ENCODE measurements around the gene TUBA4B.
A peak's percentile ranks its signal among the peaks of the same experiment; 100 is the strongest.
"Not testable (repeated sequence)": the region's sequence is repeated elsewhere in the genome, so short reads cannot be mapped to it uniquely, and the experiment has no call there.

Gene TUBA4B

DNA sequence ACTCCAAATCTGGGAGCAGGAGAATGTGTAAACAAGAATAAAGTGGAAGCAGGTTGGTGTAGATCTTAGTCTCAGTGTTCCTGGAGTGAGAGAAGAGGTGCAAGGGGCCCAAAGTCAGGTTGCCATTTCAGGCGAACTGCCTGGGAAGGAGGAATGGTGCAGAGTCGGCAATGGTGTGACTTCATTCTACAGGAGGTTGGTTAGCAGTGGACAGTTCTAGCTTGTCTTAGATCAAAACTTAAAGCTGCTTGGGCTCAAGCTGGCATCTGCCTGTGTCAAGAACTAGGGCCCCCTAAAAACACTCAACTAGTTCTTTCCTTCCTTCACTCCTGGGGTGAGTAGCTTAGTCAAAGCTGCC is 4.2 kb upstream of the TUBA4B start:
- no peak for DNase-seq

DNA sequence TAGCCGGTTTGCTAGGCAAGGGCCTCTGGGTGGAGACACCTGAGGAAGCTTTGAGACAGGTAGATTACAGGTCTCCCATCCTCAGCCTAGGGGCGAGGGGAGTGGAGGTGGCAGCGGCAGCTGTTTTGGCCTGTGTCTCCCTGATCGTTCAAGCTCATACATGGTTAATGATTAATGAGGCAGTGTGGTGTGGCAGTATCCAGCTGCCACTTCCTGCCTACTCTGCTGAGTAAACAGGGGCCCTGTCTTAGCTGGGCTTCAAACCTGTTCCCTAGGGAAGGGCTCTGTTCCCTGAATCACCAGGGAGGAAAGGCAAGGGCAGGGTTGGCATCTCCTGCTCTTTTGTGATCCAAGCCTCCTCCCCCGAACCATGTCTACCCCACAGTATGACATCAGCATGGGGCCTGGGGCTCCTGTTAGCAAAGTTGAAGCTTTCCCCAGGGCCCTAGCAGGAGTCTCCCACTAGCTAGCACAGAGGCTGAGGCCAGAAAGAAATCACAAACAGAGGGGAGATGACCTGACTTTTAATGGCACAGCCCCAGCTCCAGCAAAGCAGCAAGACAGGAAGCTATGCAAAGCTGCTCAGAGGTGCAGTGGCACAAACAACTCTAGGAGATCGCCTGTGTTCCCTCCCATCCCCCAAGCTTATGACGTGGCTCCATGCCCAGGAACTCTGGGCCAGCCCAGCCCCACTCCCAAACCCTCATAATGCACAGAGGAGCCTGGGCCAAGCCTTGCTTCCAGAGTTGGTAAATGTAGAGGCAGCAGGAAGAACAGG is 3.7 kb upstream of the TUBA4B start:
- no peak for DNase-seq

DNA sequence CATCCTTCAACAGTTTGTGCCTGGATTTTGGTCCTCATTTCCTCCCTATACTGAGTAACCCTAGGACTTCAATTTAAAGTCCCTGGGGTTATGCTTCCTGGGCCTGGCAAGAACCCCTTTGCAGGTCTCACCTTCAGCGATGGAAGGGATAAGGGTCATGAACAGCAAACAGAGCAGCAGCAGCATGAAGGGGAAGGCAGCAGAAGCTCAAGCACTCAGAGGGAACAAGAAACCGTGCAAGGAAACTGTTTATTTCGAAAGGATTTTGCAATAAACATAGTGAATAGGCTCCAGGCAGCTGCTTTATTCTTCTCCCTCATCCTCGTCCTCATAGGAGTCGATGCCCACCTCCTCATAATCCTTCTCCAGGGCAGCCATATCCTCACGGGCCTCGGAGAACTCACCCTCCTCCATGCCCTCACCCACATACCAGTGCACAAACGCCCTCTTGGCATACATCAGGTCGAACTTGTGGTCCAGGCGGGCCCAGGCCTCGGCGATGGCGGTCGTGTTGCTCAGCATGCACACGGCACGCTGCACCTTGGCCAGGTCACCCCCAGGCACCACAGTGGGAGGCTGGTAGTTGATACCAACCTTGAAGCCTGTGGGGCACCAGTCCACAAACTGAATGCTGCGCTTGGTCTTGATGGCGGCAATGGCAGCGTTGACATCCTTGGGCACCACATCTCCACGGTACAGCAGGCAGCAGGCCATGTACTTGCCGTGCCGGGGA is 2.8 kb upstream of the TUBA4B start:
- peak in 1 of 2 donors; percentile 25 for DNase-seq

DNA sequence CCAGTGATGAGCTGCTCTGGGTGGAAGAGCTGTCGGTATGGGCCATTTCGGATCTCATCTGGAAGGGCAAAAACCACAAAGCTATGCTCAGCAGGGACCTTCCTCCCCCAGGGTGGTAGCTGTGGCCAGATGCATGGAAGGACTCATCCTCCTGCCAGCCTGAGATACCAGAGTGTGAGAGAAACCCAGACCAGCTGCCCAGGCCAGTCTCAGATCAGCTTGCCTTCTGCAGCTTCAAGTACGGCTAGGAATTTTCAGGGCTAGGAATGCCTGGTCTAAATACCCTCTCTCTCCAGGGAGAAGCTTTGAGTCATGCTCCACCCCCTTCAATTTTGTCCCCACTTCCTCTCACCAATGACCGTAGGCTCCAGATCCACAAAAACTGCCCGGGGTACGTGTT is 1.4 kb upstream of the TUBA4B start:
- DNase-seq = no peak

DNA sequence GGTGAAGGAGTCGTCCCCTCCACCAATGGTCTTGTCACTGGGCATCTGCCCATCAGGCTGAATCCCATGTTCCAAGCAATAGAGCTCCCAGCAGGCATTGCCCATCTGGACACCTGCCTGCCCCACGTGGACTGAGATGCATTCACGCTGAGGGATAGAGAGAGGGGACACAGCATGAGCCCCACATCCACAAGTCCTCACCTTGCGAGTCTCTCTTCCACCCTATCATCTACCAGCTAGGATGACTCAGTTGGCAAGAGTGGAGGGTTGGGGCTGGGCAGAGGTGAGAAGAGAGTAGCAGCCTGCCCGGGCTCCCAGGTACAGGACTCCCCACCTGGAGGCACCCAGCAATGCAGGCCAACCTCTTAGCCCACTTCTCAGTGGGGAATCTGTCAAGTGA is 959 bp upstream of the TUBA4B start:
- DNase-seq = no peak

DNA sequence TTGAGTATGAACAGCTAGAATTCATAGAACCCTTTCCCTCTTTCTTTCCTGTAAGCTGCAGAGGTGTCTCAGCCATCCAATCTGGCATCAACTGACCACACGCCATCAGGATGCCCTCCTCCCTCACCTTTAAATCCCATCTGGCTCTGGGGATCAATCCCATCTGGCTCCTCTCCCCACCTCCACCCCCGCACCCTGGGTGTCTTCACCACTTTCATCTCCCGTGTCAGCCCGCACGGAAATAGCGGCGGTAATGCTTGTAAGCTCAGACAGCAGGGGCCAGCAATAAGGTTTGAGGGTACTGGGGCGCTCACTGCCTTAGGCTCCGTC is 508 bp upstream of the TUBA4B start:
- DNase-seq = no peak

DNA sequence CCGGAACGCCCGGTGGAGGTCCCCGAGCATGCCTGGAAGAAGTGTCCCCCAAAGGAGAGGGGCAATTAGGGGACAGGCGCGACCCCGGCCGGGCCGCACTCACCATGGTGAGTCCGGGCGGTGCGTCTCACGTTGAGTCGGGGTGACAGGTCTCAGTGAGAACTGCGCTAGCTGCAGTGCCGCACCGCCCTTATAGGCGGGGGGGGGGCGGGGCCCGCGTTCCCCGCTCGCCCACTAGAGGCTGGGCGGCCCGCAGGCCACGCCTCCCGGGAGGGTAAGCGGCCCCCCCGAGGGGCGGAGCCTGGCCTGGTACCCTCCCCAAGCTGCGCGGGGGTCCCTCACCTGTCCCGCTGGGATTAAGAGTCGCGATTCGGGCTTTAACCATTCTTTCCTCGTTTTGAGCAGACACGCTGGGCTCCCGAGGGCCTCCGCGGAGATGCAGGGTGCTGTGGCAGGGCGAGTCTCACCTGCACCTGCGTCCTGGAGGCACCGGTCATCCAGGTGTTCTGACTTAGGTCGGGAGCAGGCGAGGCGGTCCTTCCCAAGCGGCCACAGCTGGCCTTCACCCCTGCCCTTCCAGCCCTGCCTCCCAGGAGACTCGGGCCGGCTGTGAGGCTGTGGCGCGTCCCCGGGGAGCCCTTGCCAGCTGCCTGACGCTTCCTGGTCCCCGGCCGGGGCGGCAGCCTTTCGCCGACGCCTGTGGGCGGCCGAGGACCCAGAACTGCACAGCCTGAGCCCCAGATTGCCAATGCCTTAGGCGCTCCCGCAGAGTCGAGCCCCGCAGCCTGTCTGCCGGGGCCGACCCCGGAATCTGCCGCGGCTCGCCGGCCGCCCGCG is 928 bp downstream of the TUBA4B start, which contains the start of gene TUBA4A:
TSS of gene TUBA4A (minus strand) at position 166 of the 837 bp plus-strand sequence. CDS start at position 106, 60 bp downstream.
- DNase-seq = peak; percentile 77 to 87

DNA sequence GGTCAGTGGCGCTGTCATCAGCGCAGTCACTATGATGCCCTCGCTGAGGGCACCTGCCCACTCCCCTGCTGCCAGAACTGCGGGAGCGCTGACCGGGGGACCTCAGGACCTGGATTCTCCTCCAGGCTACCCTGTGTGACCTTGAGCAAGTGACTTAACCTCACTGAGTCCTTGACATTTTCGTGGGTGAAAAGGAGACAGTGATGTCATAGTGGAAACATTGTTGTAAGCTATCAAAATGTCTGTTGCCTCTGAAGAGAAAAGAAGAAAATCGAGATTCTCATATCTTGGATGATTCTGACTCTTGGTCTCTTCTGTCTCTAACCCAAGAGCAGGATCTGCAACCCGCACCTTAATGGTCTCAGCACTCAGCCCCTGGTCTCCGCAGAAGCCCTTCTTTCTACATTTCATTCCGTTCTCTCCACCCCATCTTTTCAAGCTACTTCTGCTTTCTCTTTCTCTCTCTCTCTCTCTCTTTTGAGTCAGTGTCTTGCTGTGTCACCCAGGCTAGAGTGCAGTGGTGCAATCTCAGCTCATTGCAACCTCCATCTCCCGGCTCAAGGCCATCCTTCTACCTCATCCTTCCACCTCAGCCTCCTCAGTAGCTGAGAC is 1.7 kb downstream of the TUBA4B start:
- DNase-seq = peak; percentile 63 to 70

DNA sequence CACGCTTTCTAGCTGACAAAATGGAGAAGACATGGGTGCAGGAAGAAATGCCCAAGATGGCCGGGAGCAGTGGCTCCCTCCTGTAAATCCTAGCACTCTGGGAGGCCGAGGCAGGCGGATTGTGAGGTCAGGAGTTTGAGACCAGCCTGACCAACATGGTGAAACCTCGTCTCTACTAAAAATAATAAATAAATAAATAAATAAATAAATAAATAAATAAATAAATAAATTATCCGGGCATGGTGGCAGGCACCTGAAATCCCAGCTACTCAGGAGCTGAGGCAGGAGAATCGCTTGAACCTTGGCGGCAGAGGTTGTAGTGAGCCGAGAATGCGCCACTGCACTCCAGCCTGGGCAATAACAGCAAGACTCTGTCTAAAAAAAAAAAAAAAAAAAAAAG is 5.9 kb downstream of the TUBA4B start:
- not testable (repeated sequence) for DNase-seq

DNA sequence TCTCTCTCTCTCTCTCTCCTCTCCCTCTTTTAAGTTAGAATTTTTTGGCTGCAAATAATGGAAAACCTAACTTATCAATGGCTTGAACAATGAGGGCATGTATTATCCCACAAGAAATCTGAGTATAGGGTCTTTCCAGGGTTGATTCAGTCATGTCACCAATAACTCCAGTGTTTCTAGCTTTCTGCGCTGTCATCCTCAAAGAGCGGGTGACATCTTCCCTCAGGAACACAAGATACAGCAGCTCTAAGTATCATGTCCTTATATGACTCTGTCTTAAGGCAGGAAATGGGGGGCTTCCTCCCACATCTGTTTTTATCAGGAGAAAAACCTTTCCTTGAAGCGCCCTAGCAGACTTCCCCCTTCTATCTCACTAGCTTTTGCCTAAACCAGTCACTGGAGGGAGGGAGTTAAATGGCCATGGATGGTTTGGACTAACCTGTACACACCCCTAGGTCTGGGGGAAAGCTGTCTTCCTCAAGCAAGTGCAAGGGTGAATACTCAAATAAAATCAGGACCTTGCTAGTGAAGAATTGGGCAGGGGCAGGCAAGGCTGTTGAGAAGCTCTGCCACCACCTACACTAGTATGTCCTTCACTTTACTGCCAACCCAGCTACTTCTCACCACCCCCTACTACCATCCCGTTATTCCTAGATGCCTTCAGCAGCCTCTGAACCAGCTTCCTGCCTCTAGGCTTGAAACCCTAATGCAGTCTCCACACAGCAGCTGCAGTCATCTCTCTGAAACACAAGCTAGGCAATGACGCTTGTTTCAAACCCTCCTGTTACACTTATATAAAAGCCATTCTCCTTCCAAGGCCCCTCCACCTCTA is 8.2 kb downstream of the TUBA4B start:
- DNase-seq = no peak

DNA sequence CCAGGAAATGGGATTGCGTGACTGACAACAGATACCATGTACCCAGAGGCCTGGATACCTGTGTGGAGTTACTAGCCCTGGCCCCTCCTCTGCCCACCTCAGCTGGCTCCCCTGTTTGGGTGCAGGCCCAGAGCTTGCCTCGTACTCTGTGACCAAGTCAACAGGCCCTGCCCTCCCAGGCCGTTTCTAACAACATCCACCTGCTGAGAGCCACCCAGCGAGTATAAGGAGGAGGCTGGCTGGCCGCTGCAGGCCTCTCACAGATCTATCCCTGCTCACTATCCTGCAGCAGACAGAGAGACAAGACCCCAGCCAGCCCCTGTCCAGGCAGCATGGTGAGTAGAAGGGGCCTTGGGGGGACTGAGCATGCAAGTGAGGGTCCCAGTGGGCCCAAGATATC is 13.2 kb downstream of the TUBA4B start:
- no peak for DNase-seq

DNA sequence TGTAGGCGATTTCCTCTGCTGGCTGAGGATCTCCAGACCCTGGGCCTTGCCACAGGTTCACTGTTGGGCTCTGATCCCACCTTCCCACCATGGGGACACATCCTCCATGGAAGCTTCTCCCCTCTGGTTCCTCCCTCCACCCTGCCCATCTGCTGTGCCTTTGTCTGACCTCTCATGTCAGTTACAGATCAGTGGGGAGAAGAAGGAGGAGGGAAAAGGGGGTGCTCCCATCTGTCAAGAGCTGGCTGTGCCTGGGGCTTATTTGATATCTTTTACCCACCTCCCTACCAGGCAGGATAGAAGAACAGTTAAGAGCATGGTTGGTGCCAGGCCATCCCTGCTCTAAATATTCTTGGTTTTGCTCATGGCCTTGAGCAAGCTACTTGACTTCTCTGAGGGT is 13.8 kb downstream of the TUBA4B start:
- no peak for DNase-seq

DNA sequence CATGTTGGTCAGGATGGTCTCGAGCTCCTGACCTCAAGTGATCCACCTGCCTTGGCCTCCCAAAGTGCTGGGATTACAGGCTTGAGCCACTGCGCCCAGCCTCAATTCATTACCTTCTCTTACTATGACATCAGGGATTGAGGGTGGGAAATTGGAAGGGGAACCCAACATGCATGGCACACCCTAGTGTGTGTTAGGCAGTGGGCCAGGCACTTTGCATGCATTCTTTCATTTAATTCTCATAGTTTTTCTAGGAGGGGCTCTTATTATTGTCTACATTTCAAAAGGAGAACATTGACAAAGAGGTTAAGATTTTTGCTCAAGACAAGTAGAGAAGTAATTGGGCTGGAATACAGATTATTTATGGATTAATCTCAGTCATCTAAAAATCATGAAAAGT is 15.3 kb downstream of the TUBA4B start:
- no peak for DNase-seq

DNA sequence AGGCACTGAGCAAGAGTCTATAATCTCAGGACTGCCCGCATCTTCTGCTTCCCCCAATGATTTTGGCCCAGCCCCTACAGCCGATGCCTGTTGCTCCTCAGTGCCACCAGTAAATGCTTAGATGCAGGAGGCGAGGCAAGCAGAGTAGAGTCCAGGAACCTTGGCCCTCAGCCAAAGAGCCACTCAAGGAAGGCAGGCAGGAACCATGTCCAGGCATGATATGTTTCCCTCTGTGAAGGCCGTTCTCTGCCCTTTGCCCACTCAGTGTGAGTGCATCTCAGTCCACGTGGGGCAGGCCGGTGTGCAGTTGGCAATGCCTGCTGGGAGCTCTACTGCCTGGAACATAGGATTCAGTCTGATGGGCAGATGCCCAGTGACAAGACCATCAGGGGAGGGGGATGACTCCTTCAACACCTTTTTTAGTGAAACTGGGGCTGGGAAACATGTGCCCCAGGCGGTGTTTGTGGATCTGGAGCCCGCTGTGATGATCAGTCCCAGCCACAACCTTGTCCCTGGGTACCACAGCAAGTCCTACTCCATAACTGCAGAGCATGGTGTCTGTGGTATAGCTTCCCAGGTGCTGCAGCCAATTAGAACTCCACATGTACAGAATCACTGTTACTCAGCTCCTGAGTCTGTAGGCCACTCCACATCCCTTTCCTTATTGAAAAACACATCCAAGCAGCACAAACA is 16.5 kb downstream of the TUBA4B start:
- no peak for DNase-seq

DNA sequence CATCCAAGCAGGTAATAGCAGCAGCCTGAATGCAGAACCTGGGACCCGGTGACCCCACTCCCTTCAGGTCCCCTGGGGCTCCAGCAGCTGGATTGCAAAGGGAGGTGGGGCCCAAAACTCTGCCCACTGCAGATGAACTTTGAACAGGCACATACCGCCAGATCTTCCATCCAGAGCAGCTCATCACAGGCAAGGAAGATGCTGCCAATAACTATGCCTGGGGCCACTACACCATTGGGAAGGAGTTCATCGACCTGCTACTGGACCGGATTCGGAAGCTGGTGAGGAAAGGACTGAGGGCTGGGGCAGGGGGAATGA is 17.0 kb downstream of the TUBA4B start:
- DNase-seq = no peak

DNA sequence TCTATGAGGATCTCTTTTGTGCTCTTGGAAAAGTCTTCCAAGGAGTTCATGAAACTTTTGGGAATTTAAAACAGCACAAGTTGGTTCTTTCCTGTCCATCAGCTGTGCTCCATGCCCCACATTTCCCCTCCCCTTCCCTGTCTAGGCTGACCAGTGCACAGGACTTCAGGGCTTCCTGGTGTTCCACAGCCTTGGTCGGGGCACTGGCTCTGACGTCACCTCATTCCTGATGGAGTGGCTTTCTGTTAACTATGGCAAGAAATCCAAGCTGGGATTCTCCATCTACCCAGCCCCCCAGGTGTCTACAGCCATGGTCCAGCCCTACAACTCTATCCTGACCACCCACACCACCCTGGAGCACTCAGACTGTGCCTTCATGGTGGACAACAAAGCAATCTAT is 18.0 kb downstream of the TUBA4B start:
- no peak for DNase-seq

DNA sequence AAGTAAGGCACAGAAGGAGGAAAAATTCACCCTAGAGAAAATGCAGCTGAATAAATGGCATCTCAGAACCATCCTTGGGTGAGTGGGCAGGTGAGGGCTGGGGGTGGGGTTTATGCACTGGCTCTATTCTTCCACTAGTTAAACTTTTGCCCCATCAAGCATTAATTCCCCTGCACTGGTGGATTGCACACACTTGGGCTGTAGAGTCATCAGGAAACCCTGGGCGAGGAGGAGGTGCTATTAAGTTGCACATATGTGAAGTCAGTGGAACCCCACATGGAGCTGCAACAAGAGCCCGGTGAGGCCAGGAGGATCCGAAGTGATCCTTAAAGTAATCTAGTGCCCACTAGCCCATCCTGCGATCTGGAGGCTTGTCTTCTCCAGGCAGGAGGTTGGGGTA is 19.3 kb downstream of the TUBA4B start:
- DNase-seq = no peak

DNA sequence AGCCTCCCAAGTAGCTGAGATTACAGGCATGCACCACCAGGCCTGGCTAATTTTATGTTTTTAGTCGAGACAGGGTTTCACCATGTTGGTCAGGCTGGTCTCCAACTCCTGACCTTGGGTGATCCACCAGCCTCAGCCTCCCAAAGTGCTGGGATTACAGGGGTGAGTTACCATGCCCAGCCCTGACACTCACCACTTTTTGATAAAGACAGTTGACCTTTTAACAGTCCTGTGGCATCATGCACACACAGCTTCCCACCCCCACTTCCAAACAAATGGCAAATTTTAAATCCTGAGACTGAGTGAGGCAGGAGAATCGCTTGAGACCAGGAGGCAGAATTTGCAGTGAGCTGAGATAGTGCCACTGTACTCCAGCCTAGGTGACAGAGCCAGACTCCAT is 20.0 kb downstream of the TUBA4B start:
- DNase-seq = no peak

DNA sequence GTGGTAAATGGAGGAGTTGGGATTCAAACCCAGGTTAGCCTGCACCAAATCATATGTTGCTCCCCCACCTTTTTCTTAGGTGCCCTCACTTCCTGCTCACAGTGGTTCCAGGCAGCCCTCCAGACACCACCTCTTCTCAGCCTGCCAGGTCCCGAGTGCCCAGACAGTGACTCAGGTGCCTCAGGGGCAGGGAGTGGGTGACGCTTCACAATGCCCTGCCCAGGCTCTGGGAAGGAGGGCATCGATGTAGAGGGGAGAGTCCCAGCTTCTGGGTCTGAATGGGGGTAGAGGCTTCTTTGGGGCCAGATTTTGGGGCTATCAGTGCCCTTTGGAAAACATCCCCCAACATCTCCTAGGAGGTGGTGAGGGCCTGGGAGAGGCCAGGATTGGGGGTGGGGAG is 20.9 kb downstream of the TUBA4B start:
- DNase-seq = no peak

DNA sequence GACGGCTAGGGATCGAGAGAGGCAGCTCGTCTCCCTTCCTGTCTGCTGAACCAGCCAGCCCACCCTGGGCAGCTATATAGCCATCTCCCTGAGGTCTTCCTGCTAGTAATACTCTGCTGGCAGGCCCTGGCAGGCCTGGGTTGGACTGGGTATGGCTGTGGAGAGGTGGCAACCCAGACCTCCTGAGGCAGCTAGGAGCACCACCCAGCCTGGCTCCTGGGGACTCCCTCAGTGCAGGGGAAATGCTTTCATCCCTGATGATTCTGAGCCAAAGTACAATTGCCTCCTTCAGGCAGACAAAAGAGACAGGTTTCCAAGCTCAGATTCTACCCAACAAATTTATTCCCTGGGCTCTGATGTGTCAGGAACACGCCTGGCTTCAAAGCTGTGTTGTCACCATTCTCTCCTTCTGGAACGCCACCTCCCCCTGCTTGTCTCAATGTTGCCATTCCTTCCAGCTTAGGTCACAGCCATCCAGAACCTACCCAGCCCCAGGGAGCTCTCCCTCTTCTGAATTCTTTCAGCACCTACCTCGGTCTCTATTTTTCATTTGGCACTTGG is 21.4 kb downstream of the TUBA4B start:
- no peak for DNase-seq
